HepG2 (cell line): ENCODE results near the gene ZBTB21. TPM values are rescaled to one million over a fixed set of nuclear protein-coding genes. Genes with fewer than 3 reads are reported as not detected.

Experiments
- HHEX ChIP-seq: IDR thresholded peaks from 2 replicates; pipeline ENCODE4 v1.6.1; 2016; ENCODE audit warnings: control low read depth
- MAFK ChIP-seq, 2 experiments: IDR thresholded peaks in 1 of 2; conservative IDR thresholded peaks in 1 of 2; 2 replicates each; pipeline ENCODE4 v1.6.1; 2011; ENCODE audit warnings: improper control_type of control experiment in 2 of 2, low read length in 2 of 2
- NCOA5 ChIP-seq: sonication (generic); formaldehyde crosslinking; IDR thresholded peaks from 2 replicates; pipeline ENCODE4 v1.4.0; 2020; ENCODE audit warnings: missing genetic modification reagents
- PAX8 ChIP-seq: sonication (generic); formaldehyde crosslinking; IDR thresholded peaks from 2 replicates; pipeline ENCODE4 v1.8.0; 2022; ENCODE audit warnings: mild to moderate bottlenecking, missing genetic modification reagents, borderline replicate concordance
- SCMH1 ChIP-seq: sonication (generic); formaldehyde crosslinking; IDR thresholded peaks from 2 replicates; pipeline ENCODE4 v1.9.0; 2021; ENCODE audit warnings: missing genetic modification reagents, mild to moderate bottlenecking, borderline replicate concordance
- ZNF263 ChIP-seq: sonication (generic); formaldehyde crosslinking; IDR thresholded peaks from 2 replicates; pipeline ENCODE4 v1.4.0; 2020; ENCODE audit warnings: missing genetic modification reagents
- ZNF331 ChIP-seq: sonication (generic); formaldehyde crosslinking; IDR thresholded peaks from 2 replicates; pipeline ENCODE4 v1.4.0; 2020; ENCODE audit warnings: missing genetic modification reagents
- ZNF367 ChIP-seq: sonication (generic); formaldehyde crosslinking; IDR thresholded peaks from 2 replicates; pipeline ENCODE4 v1.4.0; 2020; ENCODE audit warnings: missing genetic modification reagents, borderline replicate concordance
- ZNF431 ChIP-seq: sonication (generic); formaldehyde crosslinking; IDR thresholded peaks from 2 replicates; pipeline ENCODE4 v1.9.0; 2022; ENCODE audit warnings: missing genetic modification reagents, low read depth, mild to moderate bottlenecking, borderline replicate concordance
- ZNF510 ChIP-seq: sonication (generic); formaldehyde crosslinking; IDR thresholded peaks from 2 replicates; pipeline ENCODE4 v1.4.0; 2020; ENCODE audit warnings: low read depth, mild to moderate bottlenecking, missing genetic modification reagents
- ZNF556 ChIP-seq: sonication (generic); formaldehyde crosslinking; IDR thresholded peaks from 2 replicates; pipeline ENCODE4 v1.4.0; 2020; ENCODE audit warnings: mild to moderate bottlenecking, missing genetic modification reagents, borderline replicate concordance
- ZNF619 ChIP-seq: sonication (generic); formaldehyde crosslinking; IDR thresholded peaks from 2 replicates; pipeline ENCODE4 v1.4.0; 2020; ENCODE audit warnings: mild to moderate bottlenecking, missing genetic modification reagents
- ZNF766 ChIP-seq: sonication (generic); formaldehyde crosslinking; IDR thresholded peaks from 2 replicates; pipeline ENCODE4 v1.5.0; 2020; ENCODE audit warnings: missing genetic modification reagents, borderline replicate concordance
- polyA plus RNA-seq, 8 experiments: library from polyadenylated mRNA; depleted of rRNA in 3 of 8; stranded (reverse) in 7 of 8; unstranded in 1 of 8; fragments of >200 nt; fragmentation: Illumina TruSeq in 4 of 8; extraction: Trizol in 4 of 8; gene quantifications; 2 replicates each; pipeline versions ENCODE4 v1.2.1 to v1.2.3, GENCODE V29; 2011 to 2016; ENCODE audit warnings: low read depth in 4 of 8, missing spikeins in 1 of 8, mixed read lengths in 1 of 8; ENCODE audit not compliant: insufficient read depth in 1 of 8
- total RNA-seq, 5 experiments: library from RNA; depleted of rRNA; stranded (reverse); fragments of >200 nt; fragmentation: Illumina TruSeq; extraction: Trizol; gene quantifications; 2 replicates each; pipeline ENCODE4 v1.2.3, GENCODE V29; 2016; ENCODE audit warnings: low read depth in 1 of 5
- TF ChIP-seq, protein P1 (sequence below): sonication (generic); formaldehyde crosslinking; IDR thresholded peaks from 2 replicates; pipeline ENCODE4 v1.4.0; 2020; ENCODE audit warnings: mild to moderate bottlenecking, missing genetic modification reagents
- TF ChIP-seq, protein P2 (sequence below): sonication (generic); formaldehyde crosslinking; IDR thresholded peaks from 2 replicates; pipeline ENCODE4 v1.8.0; 2022; ENCODE audit warnings: mild to moderate bottlenecking, missing genetic modification reagents, moderate library complexity
- TF ChIP-seq, protein P3 (sequence below): conservative IDR thresholded peaks from 2 replicates; pipeline ENCODE4 v1.6.1; 2018; ENCODE audit warnings: missing genetic modification reagents
- TF ChIP-seq, protein P4 (sequence below): sonication (generic); formaldehyde crosslinking; IDR thresholded peaks from 2 replicates; pipeline ENCODE4 v1.4.0; 2020; ENCODE audit warnings: missing genetic modification reagents
- TF ChIP-seq, protein P5 (sequence below): sonication (generic); formaldehyde crosslinking; IDR thresholded peaks from 2 replicates; pipeline ENCODE4 v1.4.0; 2020; ENCODE audit warnings: mild to moderate bottlenecking, missing genetic modification reagents, borderline replicate concordance

ZBTB21 gene
- total and polyA plus RNA-seq, 2 of the 13 experiments (the other 11 are each of a cell fraction or from before 2014, with no cell fraction given), result 4.5 to 6.1 TPM

DNA sequence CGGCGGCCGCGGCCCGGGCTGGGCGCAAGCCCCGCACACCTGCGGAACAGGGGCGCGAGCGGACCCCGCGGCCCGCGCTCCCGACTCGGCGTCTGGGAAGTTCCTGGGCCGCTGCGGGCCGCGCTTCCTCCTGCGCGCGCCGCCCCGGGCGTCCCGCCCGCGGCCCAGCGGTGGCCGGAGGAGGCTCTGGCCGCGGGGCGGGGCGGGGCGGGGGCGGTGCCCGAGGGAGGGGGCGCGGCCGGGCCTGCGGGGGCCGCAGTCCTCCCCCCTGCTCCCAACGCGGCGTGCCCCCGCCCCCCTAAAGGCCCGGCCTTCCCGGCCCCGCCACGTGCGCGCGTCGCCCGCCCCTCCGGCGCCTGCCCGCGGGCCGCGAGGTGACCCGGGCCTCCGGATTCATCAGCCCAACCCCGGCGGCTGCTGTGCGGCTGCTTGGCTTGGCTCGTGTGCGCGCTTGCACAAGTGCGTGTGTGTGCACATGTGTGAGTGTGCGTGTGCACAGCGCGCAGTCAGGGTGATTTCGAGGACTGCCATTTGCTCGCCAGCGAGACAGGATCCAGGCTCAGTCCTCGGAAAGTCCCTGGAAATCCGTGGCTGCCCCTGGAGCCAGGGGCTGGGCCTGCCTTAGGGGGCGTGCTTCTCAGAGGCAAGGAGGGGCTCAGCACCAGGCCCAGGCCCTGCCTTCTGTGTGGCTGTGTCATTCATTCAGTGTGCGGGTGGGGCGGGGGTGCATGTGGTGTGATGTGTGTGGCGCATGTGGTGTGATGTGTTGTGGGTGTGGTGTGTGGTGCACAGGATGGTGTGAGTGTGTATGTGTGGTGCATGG is 56.1 kb downstream of the ZBTB21 start, which contains the start of gene C2CD2 (continued):
- TF ChIP-seq, protein P1, sequence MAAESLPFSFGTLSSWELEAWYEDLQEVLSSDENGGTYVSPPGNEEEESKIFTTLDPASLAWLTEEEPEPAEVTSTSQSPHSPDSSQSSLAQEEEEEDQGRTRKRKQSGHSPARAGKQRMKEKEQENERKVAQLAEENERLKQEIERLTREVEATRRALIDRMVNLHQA, result no peak
- no peak for TF ChIP-seq HHEX (CRISPR knock-in tag)
- no peak for TF ChIP-seq SCMH1
- TF ChIP-seq ZNF556 (CRISPR knock-in tag), result peak; percentile 48; the same call in 1 of the 2 replicates
- peak; percentile 56; the same call in 1 of the 2 replicates for TF ChIP-seq ZNF331
- peak; percentile 74; the same call in 1 of the 2 replicates for TF ChIP-seq ZNF619 (CRISPR knock-in tag)
- TF ChIP-seq, protein P2, sequence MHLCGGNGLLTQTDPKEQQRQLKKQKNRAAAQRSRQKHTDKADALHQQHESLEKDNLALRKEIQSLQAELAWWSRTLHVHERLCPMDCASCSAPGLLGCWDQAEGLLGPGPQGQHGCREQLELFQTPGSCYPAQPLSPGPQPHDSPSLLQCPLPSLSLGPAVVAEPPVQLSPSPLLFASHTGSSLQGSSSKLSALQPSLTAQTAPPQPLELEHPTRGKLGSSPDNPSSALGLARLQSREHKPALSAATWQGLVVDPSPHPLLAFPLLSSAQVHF (CRISPR knock-in tag), result no peak
- peak; percentile 60; the same call in 1 of the 2 replicates for TF ChIP-seq ZNF431 (CRISPR knock-in tag)
- TF ChIP-seq NCOA5 (CRISPR knock-in tag), result no peak
- no peak for TF ChIP-seq MAFK (conservative IDR thresholded peaks at IDR 0.05 in 1 of 2, IDR thresholded peaks at IDR 0.05 in 1 of 2; ENCODE audit: low read length in 2 of 2)
- TF ChIP-seq ZNF510 (CRISPR knock-in tag), result no peak
- TF ChIP-seq, protein P3, sequence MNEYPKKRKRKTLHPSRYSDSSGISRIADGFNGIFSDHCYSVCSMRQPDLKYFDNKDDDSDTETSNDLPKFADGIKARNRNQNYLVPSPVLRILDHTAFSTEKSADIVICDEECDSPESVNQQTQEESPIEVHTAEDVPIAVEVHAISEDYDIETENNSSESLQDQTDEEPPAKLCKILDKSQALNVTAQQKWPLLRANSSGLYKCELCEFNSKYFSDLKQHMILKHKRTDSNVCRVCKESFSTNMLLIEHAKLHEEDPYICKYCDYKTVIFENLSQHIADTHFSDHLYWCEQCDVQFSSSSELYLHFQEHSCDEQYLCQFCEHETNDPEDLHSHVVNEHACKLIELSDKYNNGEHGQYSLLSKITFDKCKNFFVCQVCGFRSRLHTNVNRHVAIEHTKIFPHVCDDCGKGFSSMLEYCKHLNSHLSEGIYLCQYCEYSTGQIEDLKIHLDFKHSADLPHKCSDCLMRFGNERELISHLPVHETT (CRISPR knock-in tag), result no peak
- TF ChIP-seq ZNF766 (CRISPR knock-in tag), result peak; percentile 75; the same call in 1 of the 2 replicates
- TF ChIP-seq, protein P4, sequence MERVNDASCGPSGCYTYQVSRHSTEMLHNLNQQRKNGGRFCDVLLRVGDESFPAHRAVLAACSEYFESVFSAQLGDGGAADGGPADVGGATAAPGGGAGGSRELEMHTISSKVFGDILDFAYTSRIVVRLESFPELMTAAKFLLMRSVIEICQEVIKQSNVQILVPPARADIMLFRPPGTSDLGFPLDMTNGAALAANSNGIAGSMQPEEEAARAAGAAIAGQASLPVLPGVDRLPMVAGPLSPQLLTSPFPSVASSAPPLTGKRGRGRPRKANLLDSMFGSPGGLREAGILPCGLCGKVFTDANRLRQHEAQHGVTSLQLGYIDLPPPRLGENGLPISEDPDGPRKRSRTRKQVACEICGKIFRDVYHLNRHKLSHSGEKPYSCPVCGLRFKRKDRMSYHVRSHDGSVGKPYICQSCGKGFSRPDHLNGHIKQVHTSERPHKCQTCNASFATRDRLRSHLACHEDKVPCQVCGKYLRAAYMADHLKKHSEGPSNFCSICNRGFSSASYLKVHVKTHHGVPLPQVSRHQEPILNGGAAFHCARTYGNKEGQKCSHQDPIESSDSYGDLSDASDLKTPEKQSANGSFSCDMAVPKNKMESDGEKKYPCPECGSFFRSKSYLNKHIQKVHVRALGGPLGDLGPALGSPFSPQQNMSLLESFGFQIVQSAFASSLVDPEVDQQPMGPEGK (CRISPR knock-in tag), result no peak; the same call in 1 of the 2 replicates
- TF ChIP-seq, protein P5, sequence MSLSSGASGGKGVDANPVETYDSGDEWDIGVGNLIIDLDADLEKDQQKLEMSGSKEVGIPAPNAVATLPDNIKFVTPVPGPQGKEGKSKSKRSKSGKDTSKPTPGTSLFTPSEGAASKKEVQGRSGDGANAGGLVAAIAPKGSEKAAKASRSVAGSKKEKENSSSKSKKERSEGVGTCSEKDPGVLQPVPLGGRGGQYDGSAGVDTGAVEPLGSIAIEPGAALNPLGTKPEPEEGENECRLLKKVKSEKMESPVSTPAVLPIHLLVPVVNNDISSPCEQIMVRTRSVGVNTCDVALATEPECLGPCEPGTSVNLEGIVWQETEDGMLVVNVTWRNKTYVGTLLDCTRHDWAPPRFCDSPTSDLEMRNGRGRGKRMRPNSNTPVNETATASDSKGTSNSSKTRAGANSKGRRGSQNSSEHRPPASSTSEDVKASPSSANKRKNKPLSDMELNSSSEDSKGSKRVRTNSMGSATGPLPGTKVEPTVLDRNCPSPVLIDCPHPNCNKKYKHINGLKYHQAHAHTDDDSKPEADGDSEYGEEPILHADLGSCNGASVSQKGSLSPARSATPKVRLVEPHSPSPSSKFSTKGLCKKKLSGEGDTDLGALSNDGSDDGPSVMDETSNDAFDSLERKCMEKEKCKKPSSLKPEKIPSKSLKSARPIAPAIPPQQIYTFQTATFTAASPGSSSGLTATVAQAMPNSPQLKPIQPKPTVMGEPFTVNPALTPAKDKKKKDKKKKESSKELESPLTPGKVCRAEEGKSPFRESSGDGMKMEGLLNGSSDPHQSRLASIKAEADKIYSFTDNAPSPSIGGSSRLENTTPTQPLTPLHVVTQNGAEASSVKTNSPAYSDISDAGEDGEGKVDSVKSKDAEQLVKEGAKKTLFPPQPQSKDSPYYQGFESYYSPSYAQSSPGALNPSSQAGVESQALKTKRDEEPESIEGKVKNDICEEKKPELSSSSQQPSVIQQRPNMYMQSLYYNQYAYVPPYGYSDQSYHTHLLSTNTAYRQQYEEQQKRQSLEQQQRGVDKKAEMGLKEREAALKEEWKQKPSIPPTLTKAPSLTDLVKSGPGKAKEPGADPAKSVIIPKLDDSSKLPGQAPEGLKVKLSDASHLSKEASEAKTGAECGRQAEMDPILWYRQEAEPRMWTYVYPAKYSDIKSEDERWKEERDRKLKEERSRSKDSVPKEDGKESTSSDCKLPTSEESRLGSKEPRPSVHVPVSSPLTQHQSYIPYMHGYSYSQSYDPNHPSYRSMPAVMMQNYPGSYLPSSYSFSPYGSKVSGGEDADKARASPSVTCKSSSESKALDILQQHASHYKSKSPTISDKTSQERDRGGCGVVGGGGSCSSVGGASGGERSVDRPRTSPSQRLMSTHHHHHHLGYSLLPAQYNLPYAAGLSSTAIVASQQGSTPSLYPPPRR (CRISPR knock-in tag), result peak; percentile 61
- TF ChIP-seq ZNF367, result no peak; the same call in 1 of the 2 replicates
- peak; percentile 58; the same call in 1 of the 2 replicates for TF ChIP-seq PAX8 (CRISPR knock-in tag)
- TF ChIP-seq ZNF263 (CRISPR knock-in tag), result peak; percentile 52; the same call in 1 of the 2 replicates
